ENCODE results near the gene TTC22. TPM values are rescaled to one million over a fixed set of nuclear protein-coding genes. Genes with fewer than 3 reads are reported as not detected.
A peak's percentile ranks its signal among the peaks of the same experiment; 100 is the strongest.

The TTC22 gene
- total and polyA plus RNA-seq, 2 experiments from 2014 or later: 8.1 to 9.0 TPM

DNA sequence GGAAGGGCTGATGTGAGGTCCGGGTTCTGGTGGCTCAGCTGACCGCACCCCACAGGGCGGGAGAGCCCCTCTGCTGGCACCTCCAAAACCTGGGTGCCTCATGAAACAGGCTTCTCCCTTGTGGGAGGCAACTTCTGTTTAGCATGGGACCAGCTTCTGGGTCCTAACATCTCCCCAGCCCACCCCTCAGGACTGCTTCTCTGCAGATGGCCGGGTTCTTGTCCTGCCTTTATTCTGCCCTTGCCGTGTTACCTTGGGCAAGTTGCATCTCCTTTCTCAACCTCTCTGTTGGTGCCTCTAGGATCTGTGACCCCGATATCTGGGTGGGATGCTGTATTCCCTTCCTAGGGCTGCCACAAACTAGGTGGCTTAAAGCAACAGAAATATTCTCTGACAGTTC lies 15.0 kb upstream of the TTC22 start:
- H3K36me3 ChIP-seq (replicated peaks; ENCODE audit: insufficient read depth, low read depth): no peaks in the 10 kb centered on the region
- H4K20me1 ChIP-seq (ENCODE audit: insufficient read depth, poor library complexity, severe bottlenecking): no peaks in the 10 kb centered on the region
- H3K4me2 ChIP-seq: no peak overlapping the region
- H3K9me3 ChIP-seq (ENCODE audit: low read depth): no peaks in the 10 kb centered on the region
- no peak overlapping the region for H3K27ac ChIP-seq
- no peak overlapping the region for H3K4me3 ChIP-seq
- TF ChIP-seq, protein P1, sequence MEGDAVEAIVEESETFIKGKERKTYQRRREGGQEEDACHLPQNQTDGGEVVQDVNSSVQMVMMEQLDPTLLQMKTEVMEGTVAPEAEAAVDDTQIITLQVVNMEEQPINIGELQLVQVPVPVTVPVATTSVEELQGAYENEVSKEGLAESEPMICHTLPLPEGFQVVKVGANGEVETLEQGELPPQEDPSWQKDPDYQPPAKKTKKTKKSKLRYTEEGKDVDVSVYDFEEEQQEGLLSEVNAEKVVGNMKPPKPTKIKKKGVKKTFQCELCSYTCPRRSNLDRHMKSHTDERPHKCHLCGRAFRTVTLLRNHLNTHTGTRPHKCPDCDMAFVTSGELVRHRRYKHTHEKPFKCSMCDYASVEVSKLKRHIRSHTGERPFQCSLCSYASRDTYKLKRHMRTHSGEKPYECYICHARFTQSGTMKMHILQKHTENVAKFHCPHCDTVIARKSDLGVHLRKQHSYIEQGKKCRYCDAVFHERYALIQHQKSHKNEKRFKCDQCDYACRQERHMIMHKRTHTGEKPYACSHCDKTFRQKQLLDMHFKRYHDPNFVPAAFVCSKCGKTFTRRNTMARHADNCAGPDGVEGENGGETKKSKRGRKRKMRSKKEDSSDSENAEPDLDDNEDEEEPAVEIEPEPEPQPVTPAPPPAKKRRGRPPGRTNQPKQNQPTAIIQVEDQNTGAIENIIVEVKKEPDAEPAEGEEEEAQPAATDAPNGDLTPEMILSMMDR (IDR thresholded peaks at IDR 0.05; ENCODE audit: poor library complexity): no peak
- TF ChIP-seq EZH2 (IDR thresholded peaks at IDR 0.05; ENCODE audit: borderline replicate concordance): no peak
- no peak for TF ChIP-seq EZH2phosphoT487 (IDR thresholded peaks at IDR 0.05; ENCODE audit: low read depth, severe bottlenecking, unreplicated experiment)
- WGBS (ENCODE audit: low lambda C conversion rate, missing lambda C conversion rate): 74% methylated on average over 6 of the region's 6 CpGs
- no peaks in the 10 kb centered on the region for H3K79me2 ChIP-seq
- no peaks in the 10 kb centered on the region for H3K27me3 ChIP-seq
- no peaks in the 10 kb centered on the region for H3K9me2 ChIP-seq (replicated peaks; ENCODE audit: insufficient read depth)
- H2AFZ ChIP-seq: no peak overlapping the region
- no peaks in the 10 kb centered on the region for H3K4me1 ChIP-seq (ENCODE audit: insufficient read depth)
- DNase-seq (ENCODE audit: low spot score): no peak

DNA sequence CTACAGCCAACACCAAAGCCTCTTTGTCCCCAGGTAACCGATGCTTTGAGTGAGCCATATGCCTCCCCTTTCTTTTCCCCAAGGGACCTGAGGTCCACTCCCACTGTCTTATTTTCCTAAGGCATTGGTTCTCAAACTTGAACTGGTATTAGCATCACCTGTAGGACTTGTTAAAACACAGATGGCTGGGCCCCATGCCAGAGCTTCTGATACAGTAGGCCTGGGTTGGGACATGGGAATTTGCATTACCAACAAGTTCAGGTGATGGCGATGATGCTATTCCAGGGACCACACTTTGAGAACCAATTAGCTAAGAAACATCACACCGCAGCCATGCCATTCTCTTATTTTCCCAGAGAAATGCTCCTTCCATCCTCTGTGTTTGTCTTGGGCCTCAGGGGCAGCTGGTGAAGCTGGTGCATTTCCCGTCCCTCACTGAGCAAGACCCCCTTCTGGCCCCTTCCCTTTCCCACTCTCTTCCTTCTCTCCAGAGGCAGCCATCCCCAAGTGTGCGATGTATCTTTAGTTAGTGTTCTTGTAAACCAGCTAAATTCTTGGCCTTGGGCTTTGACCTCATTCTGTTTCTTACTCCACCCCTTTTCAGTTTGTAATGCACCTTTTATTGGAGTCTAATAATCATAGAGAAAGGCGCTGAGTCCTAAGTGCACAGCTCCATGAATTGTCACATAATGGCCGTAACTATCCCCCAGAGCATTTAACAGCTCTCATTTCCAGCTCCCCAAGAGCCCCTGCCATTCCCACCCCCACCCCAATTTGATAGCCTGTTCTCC lies 14.2 kb upstream of the TTC22 start:
- WGBS (ENCODE audit: low lambda C conversion rate, missing lambda C conversion rate): 82% methylated on average over 7 of the region's 7 CpGs
- no peak overlapping the region for H3K4me2 ChIP-seq
- no peaks in the 10 kb centered on the region for H3K9me3 ChIP-seq (ENCODE audit: low read depth)
- TF ChIP-seq, protein P1 (IDR thresholded peaks at IDR 0.05; ENCODE audit: poor library complexity): no peak
- TF ChIP-seq EZH2phosphoT487 (IDR thresholded peaks at IDR 0.05; ENCODE audit: low read depth, severe bottlenecking, unreplicated experiment) (no peak), EZH2 (IDR thresholded peaks at IDR 0.05; ENCODE audit: borderline replicate concordance) (no peak)
- H3K79me2 ChIP-seq: no peaks in the 10 kb centered on the region
- H3K27ac ChIP-seq: peak overlapping the region; percentile 16
- H3K4me3 ChIP-seq: no peak overlapping the region
- H3K9me2 ChIP-seq (replicated peaks; ENCODE audit: insufficient read depth): no peaks in the 10 kb centered on the region
- no peaks in the 10 kb centered on the region for H4K20me1 ChIP-seq (ENCODE audit: insufficient read depth, poor library complexity, severe bottlenecking)
- H3K27me3 ChIP-seq: no peaks in the 10 kb centered on the region
- no peaks in the 10 kb centered on the region for H3K36me3 ChIP-seq (replicated peaks; ENCODE audit: insufficient read depth, low read depth)
- H3K4me1 ChIP-seq (ENCODE audit: insufficient read depth): no peaks in the 10 kb centered on the region
- peak; percentile 18 for DNase-seq (ENCODE audit: low spot score)
- H2AFZ ChIP-seq: no peak overlapping the region

DNA sequence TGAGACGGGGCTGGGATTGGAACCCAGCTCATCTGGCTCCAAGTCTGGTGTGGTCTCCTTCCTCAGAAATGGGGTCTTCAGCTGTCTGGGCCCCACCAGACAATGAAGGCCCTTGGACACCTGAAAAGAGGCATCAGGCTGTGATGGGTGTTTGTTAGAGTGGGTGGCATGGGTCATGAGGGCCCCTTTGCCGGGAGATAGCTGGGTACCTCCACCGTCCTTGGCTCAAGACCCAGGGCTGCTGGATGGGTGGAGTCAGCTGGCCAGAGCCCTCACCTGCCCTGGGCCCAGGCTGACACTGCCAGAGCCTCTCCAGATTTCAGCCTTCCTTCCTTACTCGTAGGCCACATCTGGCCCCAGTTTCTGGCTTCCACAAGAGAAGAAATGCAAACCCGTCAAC lies 13.4 kb upstream of the TTC22 start:
- Histone ChIP-seq H3K4me3 (no peak overlapping the region), H2AFZ (no peak overlapping the region), H3K4me1 (ENCODE audit: insufficient read depth) (no peaks in the 10 kb centered on the region), H3K4me2 (no peak overlapping the region), H3K27ac (no peak overlapping the region), H3K9me3 (ENCODE audit: low read depth) (no peaks in the 10 kb centered on the region), H3K27me3 (no peaks in the 10 kb centered on the region), H3K36me3 (replicated peaks; ENCODE audit: insufficient read depth, low read depth) (no peaks in the 10 kb centered on the region), H3K79me2 (no peaks in the 10 kb centered on the region), H4K20me1 (ENCODE audit: insufficient read depth, poor library complexity, severe bottlenecking) (no peaks in the 10 kb centered on the region), H3K9me2 (replicated peaks; ENCODE audit: insufficient read depth) (no peaks in the 10 kb centered on the region)
- WGBS (ENCODE audit: low lambda C conversion rate, missing lambda C conversion rate): 86% methylated on average over 5 of the region's 5 CpGs
- peak; percentile 2 for DNase-seq (ENCODE audit: low spot score)
- no peak for TF ChIP-seq EZH2 (IDR thresholded peaks at IDR 0.05; ENCODE audit: borderline replicate concordance)
- TF ChIP-seq EZH2phosphoT487 (IDR thresholded peaks at IDR 0.05; ENCODE audit: low read depth, severe bottlenecking, unreplicated experiment): no peak
- TF ChIP-seq, protein P1 (IDR thresholded peaks at IDR 0.05; ENCODE audit: poor library complexity): no peak

Measured in hepatocyte (in vitro differentiated cells).